Measurements from ENCODE around the gene FMC1.

FMC1 gene, protein sequence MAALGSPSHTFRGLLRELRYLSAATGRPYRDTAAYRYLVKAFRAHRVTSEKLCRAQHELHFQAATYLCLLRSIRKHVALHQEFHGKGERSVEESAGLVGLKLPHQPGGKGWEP

DNA sequence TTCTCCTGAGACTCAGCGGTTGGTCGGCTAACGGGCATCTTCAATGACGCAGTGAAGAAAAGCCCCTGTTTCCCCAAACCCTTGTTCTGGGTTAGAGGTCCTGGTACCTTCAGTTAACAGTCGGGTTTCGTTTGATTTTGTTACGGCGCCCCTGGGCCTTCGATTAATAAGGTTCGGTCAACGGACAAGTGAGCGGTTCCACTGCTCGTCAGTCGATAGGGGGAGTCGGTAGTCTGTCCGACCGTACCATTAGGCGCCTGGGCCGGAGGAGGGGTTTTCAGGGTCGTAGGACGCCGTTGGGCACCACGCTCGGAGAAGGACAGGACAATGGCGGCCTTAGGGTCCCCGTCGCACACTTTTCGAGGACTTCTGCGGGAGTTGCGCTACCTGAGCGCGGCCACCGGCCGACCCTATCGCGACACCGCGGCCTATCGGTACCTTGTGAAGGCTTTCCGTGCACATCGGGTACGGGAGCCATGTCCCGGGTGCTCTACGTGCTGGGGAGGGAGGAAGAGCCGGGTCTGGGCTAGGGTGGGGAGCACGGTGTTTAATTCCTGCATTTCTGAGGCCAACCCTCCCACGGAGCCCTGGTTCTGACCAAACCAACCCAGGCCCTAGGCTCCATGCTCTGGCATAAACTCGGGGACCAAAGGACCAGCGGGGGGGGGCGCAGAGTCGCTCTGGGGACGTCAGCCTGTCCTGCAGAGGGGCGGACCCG lies at the start of gene FMC1:
FMC1 (plus strand) TSS at position 280 of the 718 bp plus-strand sequence; CDS start at position 328, 48 bp downstream.
- TF ChIP-seq GATA2 (IDR thresholded peaks at IDR 0.05; ENCODE audit: low read depth, low read length) (no peak), GATA3 (IDR thresholded peaks at IDR 0.05; ENCODE audit: low read depth, low read length) (no peak)

- TF ChIP-seq GATA3 (IDR thresholded peaks at IDR 0.05; ENCODE audit: low read depth, low read length): no peak
Measured at GRCh38 chr7:139292821-139293220, 48.3 kb upstream of the FMC1 start.

DNA sequence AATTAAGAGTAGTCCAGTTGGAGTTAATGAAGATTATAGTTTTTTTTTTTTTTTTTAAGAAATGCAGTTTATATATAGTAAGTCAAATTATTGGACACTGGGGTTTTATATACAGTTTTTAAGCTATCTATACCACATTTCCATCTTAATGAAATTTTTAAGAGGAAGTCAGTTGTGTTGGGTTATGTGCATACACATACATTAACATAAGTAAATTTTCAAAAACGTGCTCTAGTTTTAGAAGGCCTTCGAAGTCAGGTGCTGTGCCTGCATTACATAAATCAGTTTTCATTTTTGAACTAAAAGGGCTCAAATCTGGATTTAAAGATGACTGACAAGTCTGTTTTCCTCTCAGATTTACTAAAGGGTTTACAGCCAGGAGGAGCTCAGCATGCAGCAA lies 47.6 kb upstream of the FMC1 start:
- TF ChIP-seq GATA3 (IDR thresholded peaks at IDR 0.05; ENCODE audit: low read depth, low read length) (no peak), GATA2 (IDR thresholded peaks at IDR 0.05; ENCODE audit: low read depth, low read length) (no peak)

- no peak for TF ChIP-seq GATA3 (IDR thresholded peaks at IDR 0.05; ENCODE audit: low read depth, low read length)
- TF ChIP-seq GATA2 (IDR thresholded peaks at IDR 0.05; ENCODE audit: low read depth, low read length): no peak
Measured at GRCh38 chr7:139294241-139294640, 46.9 kb upstream of the FMC1 start.

DNA sequence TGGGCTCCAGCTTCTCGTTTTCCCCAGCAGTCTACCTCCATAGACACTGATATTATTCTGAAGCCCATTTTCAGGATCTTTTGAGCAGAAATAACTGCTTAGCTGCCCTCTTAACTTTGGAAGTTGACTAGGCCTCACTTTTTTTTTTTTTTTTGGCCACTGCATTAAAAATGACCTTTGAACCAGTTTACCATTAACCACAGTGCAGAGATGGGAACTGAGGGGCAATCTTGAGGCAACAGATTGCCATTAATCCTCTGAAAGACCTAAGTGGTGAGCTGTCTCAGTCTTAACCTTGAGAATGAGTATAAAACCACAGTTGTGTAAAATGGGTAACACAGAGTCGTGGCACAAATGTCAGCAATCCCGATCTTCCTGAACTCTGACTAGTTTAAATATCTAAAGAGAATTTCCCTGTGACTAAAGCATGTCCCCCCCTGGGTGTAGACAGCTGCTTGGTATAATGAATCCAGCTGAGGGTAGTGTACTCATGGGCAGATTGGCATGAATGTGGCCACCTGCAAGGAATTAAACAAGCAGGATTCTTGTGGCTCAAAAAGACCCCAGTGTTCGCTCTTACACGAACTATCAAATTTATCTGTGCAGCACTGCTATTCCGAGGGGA lies 46.1 kb upstream of the FMC1 start:
- no peak for TF ChIP-seq GATA2 (IDR thresholded peaks at IDR 0.05; ENCODE audit: low read depth, low read length)
- TF ChIP-seq GATA3 (IDR thresholded peaks at IDR 0.05; ENCODE audit: low read depth, low read length): no peak

- TF ChIP-seq GATA3 (IDR thresholded peaks at IDR 0.05; ENCODE audit: low read depth, low read length): no peak
- TF ChIP-seq GATA2 (IDR thresholded peaks at IDR 0.05; ENCODE audit: low read depth, low read length): no peak
Measured at GRCh38 chr7:139297795-139298194, 43.3 kb upstream of the FMC1 start.

DNA sequence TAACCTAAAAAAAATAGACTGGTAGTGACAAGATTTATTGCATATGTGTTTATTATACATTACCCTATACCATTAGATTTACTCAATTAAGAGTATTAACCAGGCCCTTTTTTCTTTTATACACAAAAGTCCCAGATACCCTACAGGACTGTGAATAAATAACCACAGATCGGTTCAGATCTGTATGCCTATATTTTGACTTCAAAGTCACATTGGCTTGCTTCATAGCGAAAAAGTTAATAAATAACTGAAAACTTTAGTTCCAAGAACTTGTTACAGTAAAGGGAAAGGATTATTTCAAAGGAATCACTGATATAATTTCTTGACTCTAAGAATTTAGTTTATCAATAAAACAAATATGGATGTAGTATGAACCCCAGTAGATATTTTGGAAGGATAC lies 41.8 kb upstream of the FMC1 start:
- no peak for TF ChIP-seq GATA3 (IDR thresholded peaks at IDR 0.05; ENCODE audit: low read depth, low read length)
- no peak for TF ChIP-seq GATA2 (IDR thresholded peaks at IDR 0.05; ENCODE audit: low read depth, low read length)

- TF ChIP-seq GATA3 (IDR thresholded peaks at IDR 0.05; ENCODE audit: low read depth, low read length) (no peak), GATA2 (IDR thresholded peaks at IDR 0.05; ENCODE audit: low read depth, low read length) (no peak)
Measured at GRCh38 chr7:139300390-139300789, 40.7 kb upstream of the FMC1 start.

GRCh38 chr7:139304517-139304916 lies 36.6 kb upstream of the FMC1 start:
- TF ChIP-seq GATA2 (IDR thresholded peaks at IDR 0.05; ENCODE audit: low read depth, low read length) (no peak), GATA3 (IDR thresholded peaks at IDR 0.05; ENCODE audit: low read depth, low read length) (no peak)

DNA sequence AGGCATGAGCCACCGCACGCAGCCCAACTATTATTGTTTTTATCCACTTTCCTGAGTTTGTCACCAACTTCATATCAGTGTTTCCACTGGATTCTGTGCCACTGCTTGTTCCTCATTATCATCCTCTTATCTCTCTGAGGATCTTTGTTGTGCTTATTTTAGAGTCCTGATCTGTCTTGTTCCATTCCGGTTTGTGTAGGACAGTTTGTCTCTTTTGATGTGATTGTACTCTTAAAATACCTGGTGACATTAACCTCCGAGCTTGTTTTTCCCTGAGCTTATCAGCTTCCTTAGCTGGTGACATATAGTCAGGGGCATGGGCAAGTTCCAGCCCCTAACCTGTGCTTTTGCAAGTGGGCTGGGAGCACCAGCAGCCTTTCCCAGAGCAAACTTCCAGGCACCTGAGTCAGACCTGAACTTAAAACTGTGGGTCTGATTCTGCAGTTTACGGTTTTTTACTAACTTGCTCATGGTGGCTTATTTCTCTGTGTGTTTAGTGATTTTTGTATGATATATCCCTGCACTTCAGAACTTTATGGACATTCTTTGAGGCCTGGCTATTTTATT lies 23.1 kb upstream of the FMC1 start:
- peak; percentile 20; the same call in 1 of the 2 replicates for TF ChIP-seq GATA2 (IDR thresholded peaks at IDR 0.05; ENCODE audit: low read depth, low read length)
- TF ChIP-seq GATA3 (IDR thresholded peaks at IDR 0.05; ENCODE audit: low read depth, low read length): no peak

DNA sequence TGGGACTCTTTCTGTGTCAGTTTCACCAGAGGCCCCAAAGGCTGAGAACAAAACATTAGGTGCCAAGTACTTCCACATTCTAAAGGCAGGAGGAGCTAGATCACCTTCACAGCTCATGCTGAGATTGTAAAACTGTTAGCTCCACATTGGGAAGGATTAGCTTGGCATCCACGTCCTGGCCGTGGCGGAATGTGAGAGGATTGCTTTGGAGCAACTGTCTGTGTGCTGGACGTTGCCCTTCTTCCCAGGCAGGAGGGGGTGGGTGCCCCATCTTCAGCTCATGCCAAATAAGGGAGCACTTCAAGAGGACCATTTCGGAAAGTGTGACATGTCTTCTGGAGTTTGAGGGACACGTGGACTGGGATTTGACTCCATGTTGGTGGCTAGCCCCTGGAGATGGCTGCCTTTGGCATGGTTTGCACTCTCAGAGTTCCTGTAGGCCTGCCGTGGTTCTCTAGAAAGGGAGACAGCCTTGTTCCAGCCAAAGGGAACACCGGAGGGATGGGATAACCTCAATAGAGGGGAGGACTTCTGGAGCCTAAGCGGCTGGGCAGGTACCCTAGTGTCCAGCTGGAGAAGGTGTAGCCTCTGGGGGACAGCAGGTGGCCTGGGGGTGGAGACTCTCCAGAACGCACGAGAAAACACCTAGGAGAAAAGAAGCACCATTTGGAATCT lies 19.9 kb upstream of the FMC1 start:
- no peak for TF ChIP-seq GATA2 (IDR thresholded peaks at IDR 0.05; ENCODE audit: low read depth, low read length)
- no peak for TF ChIP-seq GATA3 (IDR thresholded peaks at IDR 0.05; ENCODE audit: low read depth, low read length)

GRCh38 chr7:139328375-139328774 lies 12.8 kb upstream of the FMC1 start:
- TF ChIP-seq GATA3 (IDR thresholded peaks at IDR 0.05; ENCODE audit: low read depth, low read length): no peak
- no peak for TF ChIP-seq GATA2 (IDR thresholded peaks at IDR 0.05; ENCODE audit: low read depth, low read length)

- TF ChIP-seq GATA2 (IDR thresholded peaks at IDR 0.05; ENCODE audit: low read depth, low read length) (no peak), GATA3 (IDR thresholded peaks at IDR 0.05; ENCODE audit: low read depth, low read length) (no peak)
Measured at GRCh38 chr7:139329119-139329518, 12.0 kb upstream of the FMC1 start.

DNA sequence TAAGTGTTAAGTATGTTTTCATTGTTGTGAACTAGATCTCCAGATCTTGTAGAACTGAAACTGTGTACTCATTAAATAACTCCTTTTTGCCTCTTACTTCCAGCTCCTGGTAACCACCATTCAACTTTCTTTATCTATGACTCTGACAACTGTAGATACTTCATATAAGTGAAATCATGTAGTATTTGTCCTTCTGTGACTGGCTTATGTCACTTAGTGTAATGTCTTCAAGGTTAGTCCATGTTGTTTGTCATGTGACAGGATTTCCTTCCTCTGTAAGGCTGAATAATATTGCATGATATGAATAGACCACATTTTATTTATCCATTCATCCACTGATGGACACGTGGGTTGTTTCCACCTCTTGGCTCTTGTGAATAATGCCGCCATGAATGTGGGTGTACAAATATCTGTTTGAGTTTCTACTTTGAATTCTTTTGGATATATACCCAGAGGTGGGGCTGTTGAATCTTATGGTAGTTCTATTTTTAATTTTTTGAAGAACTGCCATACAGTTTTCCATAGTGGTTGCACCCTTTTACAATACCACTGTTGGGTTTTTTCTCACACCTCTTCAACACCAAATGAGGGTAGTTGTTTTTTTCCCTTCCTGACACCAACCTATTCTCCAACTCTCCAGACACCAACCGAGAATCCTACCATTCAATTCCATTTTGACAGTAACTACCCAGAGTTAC lies 10.7 kb upstream of the FMC1 start:
- TF ChIP-seq GATA3 (IDR thresholded peaks at IDR 0.05; ENCODE audit: low read depth, low read length) (no peak), GATA2 (IDR thresholded peaks at IDR 0.05; ENCODE audit: low read depth, low read length) (no peak)

Measured in SH-SY5Y (cell line).